Muscle layer of duodenum (tissue), 2 donors: ENCODE measurements around the gene FARS2.

Source experiments
- H3K27ac ChIP-seq: one replicate; pipeline ENCODE4 v1.7.0; 2013; ENCODE audit warnings: mild to moderate bottlenecking, low read length
- H3K27me3 ChIP-seq: one replicate; pipeline ENCODE4 v1.7.0; 2013; ENCODE audit warnings: low read depth, mild to moderate bottlenecking, control low read depth, low read length
- H3K36me3 ChIP-seq, 2 donors: one replicate each; pipeline ENCODE4 v1.7.0; 2013; ENCODE audit warnings: low read length in 2 of 2, control low read depth in 1 of 2, mild to moderate bottlenecking in 1 of 2; ENCODE audit not compliant: insufficient read depth in 2 of 2, control insufficient read depth in 1 of 2
- H3K4me1 ChIP-seq, 2 donors: one replicate each; pipeline ENCODE4 v1.7.0; 2013; ENCODE audit warnings: low read length in 2 of 2, mild to moderate bottlenecking in 2 of 2, control low read depth in 1 of 2, moderate library complexity in 1 of 2; ENCODE audit not compliant: insufficient read depth in 2 of 2, control insufficient read depth in 1 of 2
- H3K4me3 ChIP-seq, 2 donors: one replicate each; pipeline ENCODE4 v1.7.0; 2013; ENCODE audit warnings: low read length in 2 of 2, low read depth in 1 of 2, mild to moderate bottlenecking in 1 of 2
- H3K9me3 ChIP-seq, 2 donors: one replicate each; pipeline ENCODE4 v1.7.0; 2013; ENCODE audit warnings: low read length in 2 of 2, control low read depth in 1 of 2, mild to moderate bottlenecking in 1 of 2; ENCODE audit not compliant: control insufficient read depth in 1 of 2
- donor health status: healthy.

The FARS2 gene

DNA sequence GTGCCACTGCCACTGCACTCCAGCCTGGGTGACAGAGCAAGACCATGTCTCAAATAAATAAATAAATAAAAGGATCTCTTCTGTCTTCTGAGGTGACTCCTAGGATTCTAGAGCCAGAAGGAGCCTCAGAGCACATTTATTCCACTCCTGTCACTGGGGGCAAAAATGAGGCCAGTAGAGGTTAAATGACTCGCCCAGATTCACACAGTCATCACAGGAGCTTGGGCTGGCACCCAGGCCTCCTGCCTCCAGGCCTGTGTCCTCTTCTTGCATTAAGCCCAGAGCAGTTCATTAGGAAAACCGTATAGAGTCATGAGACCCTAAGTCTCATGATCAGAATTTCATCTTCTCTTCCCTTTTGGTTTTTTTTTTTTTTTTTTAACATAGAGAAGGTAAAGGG, 502.1 kb downstream of the FARS2 start:
- H3K27ac ChIP-seq = no peak overlapping the region
- H3K9me3 ChIP-seq = peaks cover 0 to 4% of the 10 kb centered on the region in 2 donors
- H3K4me1 ChIP-seq = peaks cover 0 to 13% of the 10 kb centered on the region in 2 donors
- no peak overlapping the region for H3K4me3 ChIP-seq
- H3K27me3 ChIP-seq = no peaks in the 10 kb centered on the region
- no peaks in the 10 kb centered on the region for H3K36me3 ChIP-seq

DNA sequence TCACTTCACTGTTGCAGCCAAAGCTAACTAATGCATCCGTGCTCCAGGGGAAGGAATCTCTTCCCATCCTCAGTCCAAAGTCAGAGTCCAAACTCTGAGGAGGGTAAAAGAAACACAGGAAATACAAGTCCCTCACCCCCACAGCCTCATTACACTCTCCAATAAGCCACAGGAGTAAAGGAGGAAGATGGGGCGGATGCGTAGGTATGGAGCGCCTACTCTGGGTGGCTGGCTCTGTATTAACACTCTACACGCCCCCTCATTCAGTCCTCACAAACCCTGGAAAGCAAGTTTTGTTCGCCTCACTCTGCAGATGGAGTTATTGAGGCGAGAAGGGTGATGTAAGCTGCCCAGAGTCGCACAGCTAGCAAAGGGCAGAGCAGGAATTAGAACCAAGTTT, 502.6 kb downstream of the FARS2 start:
- H3K9me3 ChIP-seq = peaks cover 0 to 5% of the 10 kb centered on the region in 2 donors
- no peaks in the 10 kb centered on the region for H3K36me3 ChIP-seq
- H3K4me3 ChIP-seq = no peak overlapping the region
- peaks cover 0 to 13% of the 10 kb centered on the region in 2 donors for H3K4me1 ChIP-seq
- no peaks in the 10 kb centered on the region for H3K27me3 ChIP-seq
- no peak overlapping the region for H3K27ac ChIP-seq

DNA sequence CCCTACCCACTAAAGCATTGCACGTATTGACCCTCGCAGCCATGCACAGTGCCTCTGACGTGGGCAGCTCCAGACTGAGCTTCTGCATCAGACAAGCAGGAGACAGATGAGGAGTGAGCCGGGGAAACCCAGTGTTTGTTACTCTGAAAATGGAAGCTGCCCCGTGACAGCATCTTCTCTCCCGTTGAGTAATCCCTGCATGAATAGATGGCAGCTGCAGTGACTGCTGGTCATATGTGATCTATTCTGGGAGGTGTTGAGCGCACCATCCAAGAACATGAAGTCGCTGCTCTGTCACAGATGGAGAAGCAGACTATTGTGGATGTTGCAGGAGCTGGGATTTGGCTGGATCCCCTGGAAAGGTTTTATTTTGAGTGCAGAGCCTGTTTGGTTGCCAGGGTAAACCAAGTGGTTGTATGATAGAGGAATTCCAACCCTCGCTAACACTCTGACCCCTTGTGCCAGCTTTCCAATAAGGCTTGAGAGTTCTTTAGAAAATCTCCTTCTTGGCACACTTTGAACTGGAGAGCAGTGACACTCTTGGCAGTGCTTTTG, 503.2 kb downstream of the FARS2 start:
- Histone ChIP-seq H3K27ac (no peak overlapping the region), H3K4me3 (peak overlapping the region in 1 of 2 donors; percentile 19), H3K9me3 (peaks cover 0 to 8% of the 10 kb centered on the region in 2 donors), H3K4me1 (peaks cover 0 to 13% of the 10 kb centered on the region in 2 donors), H3K36me3 (no peaks in the 10 kb centered on the region), H3K27me3 (no peaks in the 10 kb centered on the region)

DNA sequence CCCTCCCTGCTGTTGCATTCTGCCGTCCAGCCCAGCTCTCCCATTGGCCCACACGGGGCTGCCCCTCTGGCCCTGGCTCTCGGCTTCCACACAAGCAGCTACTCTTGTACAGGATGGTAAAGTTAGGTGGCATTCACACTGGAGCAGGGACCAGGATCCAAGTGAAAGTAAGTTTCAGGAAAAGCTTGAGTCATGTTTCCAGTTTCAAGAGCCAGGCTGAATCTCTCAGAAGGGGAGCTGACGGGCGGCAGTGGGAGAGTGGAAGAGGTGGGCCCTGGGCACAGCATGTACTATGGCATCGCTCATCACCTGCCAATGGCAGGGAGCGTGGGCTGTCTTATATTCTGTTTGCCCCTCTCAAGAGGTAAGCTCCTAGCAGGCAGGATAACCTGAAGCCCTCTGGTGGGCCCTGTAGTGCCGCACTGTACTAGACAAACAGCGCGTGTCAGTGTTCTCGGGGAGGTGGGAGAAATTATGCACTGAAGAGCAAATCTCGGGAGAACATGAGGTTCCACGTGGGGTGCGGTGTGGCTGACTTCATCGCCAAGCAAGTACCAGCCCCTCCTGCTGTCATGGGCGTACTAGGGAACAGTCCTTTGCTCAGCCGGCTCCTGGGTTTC, 503.9 kb downstream of the FARS2 start:
- Histone ChIP-seq H3K4me3 (no peak overlapping the region), H3K27me3 (no peaks in the 10 kb centered on the region), H3K4me1 (peaks cover 0 to 13% of the 10 kb centered on the region in 2 donors), H3K9me3 (peaks cover 0 to 8% of the 10 kb centered on the region in 2 donors), H3K36me3 (no peaks in the 10 kb centered on the region), H3K27ac (no peak overlapping the region)

DNA sequence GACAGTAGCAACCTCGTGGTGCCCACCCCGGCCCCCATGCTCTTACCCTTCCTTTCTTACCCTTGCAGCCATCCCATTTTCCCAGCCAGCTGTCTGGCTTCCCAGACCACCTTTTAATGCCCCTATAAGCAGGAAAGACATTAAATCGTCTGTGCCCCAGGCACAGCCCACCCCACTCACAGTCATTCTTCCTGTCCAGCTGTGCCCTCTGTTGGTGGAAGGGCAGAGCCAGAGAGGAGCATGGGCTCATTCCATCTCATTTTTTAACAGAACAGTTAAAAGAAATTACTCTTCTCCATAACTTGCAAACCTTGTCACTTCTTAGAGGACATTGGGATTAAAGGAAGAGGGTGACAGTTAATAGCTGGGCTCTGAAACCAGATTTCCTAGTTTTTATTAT, 504.9 kb downstream of the FARS2 start:
- peaks cover 0 to 13% of the 10 kb centered on the region in 2 donors for H3K4me1 ChIP-seq
- peaks cover 0 to 8% of the 10 kb centered on the region in 2 donors for H3K9me3 ChIP-seq
- H3K36me3 ChIP-seq = peaks cover 0 to 3% of the 10 kb centered on the region in 2 donors
- H3K4me3 ChIP-seq = no peak overlapping the region
- H3K27me3 ChIP-seq = no peaks in the 10 kb centered on the region
- no peak overlapping the region for H3K27ac ChIP-seq

DNA sequence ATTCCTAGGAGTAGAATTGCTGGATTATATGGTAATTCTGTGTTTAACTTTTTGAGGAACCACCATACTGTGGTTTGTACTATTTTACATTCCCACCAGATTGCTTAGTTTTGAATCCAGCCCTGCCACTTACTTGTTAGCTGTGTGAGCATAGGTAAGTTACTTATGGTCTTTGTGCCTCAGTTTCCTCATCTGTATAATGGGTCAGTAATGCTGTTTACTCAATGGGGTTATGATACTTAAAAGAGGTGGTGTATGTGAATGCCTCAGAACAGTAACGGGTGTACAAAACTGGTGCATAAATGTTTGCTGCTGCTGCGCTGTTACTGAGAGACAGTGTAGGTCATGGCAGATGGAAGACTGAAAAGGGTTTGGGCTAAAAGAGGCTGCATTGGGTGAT, 506.2 kb downstream of the FARS2 start:
- peaks cover 0 to 3% of the 10 kb centered on the region in 2 donors for H3K36me3 ChIP-seq
- peaks cover 0 to 8% of the 10 kb centered on the region in 2 donors for H3K9me3 ChIP-seq
- H3K27me3 ChIP-seq = no peaks in the 10 kb centered on the region
- no peak overlapping the region for H3K4me3 ChIP-seq
- no peak overlapping the region for H3K27ac ChIP-seq
- H3K4me1 ChIP-seq = peaks cover 0 to 13% of the 10 kb centered on the region in 2 donors

DNA sequence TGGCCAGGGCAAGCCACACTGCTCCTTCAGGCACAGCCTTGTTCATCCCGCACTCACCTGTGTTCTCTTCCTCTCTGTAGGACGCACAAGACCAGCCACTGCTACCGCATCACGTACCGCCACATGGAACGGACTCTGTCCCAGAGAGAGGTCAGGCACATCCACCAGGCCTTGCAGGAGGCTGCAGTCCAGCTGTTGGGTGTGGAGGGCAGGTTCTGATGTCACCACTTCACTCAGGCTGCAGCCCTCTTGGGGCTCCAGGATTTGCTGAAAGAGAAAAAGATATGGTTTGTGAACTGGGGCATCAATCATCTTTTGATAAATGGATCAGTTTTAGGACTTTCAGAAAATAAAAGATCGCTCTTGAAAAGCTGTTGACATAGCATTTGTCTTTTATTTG, 509.9 kb downstream of the FARS2 start:
- peaks cover 0 to 8% of the 10 kb centered on the region in 2 donors for H3K9me3 ChIP-seq
- H3K27ac ChIP-seq = no peak overlapping the region
- peaks cover 0 to 30% of the 10 kb centered on the region in 2 donors for H3K36me3 ChIP-seq
- no peaks in the 10 kb centered on the region for H3K27me3 ChIP-seq
- H3K4me1 ChIP-seq = no peaks in the 10 kb centered on the region
- no peak overlapping the region for H3K4me3 ChIP-seq

DNA sequence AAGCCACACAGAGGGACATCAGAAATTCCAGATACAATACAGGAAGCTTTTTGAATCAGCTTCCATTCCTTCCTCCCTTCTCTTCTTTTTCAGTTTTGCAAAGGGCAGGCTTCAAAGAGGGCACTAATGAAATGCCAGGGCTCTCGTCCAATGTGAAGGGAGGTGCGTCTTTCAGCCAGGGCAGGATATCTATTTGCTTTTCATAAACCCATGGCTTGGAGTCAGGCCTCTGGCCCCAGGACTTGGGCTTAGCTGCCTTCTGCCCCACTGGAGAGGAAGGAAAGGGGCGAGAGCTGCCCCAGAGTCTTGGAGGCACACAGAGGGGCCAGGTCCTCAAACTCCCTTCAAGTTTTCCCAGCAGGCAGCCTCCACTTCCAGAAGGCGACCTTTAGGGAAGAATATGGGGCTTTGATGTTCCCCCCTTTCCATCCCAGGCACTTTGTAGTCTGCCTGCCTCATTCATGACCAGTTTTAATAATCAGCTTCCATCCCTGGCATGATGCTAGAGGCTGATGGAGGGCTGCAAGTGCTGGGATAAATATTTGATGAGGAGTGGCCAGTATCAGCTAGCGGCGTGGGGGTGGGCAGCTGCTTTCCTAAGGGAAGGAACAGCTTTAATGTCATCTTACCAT, 510.6 kb downstream of the FARS2 start:
- H3K27ac ChIP-seq = no peak overlapping the region
- no peaks in the 10 kb centered on the region for H3K27me3 ChIP-seq
- peaks cover 0 to 30% of the 10 kb centered on the region in 2 donors for H3K36me3 ChIP-seq
- no peaks in the 10 kb centered on the region for H3K4me1 ChIP-seq
- no peak overlapping the region for H3K4me3 ChIP-seq
- H3K9me3 ChIP-seq = peaks cover 0 to 5% of the 10 kb centered on the region in 2 donors

DNA sequence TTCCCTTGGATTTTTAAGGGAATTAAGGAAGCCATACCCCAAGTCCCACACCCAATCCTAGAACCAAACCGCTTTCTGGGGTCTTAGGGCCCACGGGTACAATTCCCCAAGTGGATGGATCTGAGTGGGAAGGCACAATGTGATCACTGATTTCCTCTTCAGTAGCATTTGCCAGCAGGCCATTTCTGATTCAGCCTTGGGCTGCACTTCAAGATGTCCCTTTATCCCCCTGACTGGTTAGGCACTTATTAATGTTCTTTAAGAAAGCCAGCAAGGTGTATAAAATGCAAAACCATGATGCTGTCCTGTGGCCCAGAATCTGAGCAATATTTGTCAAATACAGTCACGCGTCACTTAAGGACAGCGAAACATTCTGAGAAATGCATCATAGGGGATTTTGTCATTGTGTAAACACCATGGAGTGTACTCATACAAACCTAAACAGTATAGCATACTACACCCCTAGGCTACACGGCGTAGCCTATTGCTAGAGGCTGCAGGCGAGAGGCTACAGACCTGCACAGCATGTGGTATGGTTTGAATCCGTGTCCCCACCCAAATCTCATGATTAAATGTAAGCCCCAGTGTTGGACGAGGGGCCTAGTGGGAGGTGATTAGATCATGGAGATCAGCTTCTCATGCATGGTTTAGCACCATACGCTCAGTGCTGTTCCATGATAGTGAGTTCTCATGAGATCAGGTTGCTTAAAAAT, 511.3 kb downstream of the FARS2 start:
- no peaks in the 10 kb centered on the region for H3K27me3 ChIP-seq
- peaks cover 0 to 4% of the 10 kb centered on the region in 2 donors for H3K9me3 ChIP-seq
- H3K36me3 ChIP-seq = peaks cover 0 to 30% of the 10 kb centered on the region in 2 donors
- no peak overlapping the region for H3K27ac ChIP-seq
- no peak overlapping the region for H3K4me3 ChIP-seq
- no peaks in the 10 kb centered on the region for H3K4me1 ChIP-seq

DNA sequence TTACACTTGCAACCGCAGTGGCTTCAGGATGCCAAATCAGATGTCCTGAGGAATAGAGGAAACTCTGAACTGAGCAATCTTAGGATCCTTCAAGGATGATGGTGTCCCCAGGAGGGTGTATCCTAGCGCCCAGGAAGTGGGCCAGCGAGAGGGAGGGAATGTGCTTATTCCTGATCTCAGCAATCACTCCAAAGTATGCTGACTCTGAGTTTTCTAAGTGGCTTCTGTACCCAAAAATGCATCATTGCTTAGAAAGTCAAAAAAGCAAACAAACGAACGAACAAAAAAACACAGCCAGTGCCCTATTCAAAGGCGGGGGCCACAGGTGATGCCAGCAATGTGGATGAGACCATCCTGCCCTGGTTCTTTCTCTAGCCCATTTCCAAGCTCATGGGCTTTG, 514.8 kb downstream of the FARS2 start:
- H3K9me3 ChIP-seq = no peaks in the 10 kb centered on the region
- no peak overlapping the region for H3K27ac ChIP-seq
- no peak overlapping the region for H3K4me3 ChIP-seq
- no peaks in the 10 kb centered on the region for H3K4me1 ChIP-seq
- H3K27me3 ChIP-seq = no peaks in the 10 kb centered on the region
- peaks cover 0 to 28% of the 10 kb centered on the region in 2 donors for H3K36me3 ChIP-seq

DNA sequence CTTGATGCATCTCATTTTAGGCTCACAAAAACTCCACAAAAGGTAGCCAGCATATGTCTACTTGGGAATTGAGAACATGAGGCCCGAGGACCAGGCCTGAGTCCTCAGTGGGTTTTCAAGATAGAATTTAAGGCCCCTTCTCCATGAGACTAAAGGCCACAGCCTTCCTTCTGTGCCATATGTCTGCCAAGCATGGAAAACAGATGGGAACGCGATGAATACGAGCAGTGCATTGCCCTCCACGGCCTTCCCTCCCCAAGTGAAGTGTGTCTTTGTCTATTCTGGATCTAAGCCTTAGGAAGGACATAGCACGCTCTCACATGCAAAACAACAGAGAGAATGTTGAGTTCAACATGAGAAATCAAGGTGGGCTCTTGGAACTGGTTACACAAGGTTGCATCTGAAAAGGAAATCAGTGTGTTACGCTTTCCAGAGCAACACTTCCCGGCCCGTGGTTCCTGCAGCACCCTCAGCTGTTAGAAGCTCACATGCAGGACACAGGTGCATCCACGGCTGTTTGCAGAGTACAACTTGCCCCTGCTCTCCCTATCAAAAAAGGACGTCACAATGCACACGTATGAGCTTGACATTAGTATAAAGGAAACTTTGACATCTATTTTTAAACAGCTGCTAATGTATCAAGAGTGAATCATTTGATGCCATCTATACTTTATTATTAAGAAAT, 515.5 kb downstream of the FARS2 start:
- H3K4me3 ChIP-seq = no peak overlapping the region
- H3K9me3 ChIP-seq = no peaks in the 10 kb centered on the region
- H3K4me1 ChIP-seq = no peaks in the 10 kb centered on the region
- H3K27me3 ChIP-seq = no peaks in the 10 kb centered on the region
- no peak overlapping the region for H3K27ac ChIP-seq
- H3K36me3 ChIP-seq = peaks cover 0 to 27% of the 10 kb centered on the region in 2 donors
